Stimulated activated CD8-positive, alpha-beta memory T cell treated with anti-CD3 and anti-CD28 coated beads, Interleukin-7, amount 100 ng/mL, for 1 hour (primary cell): ENCODE data around the gene NOX1.
A peak's percentile ranks its signal among the peaks of the same experiment; 100 is the strongest.

Experiments used
- DNase-seq, 2 donors: peaks; one replicate each; pipeline ENCODE4 v3.0.0-alpha.2; 2020; ENCODE audit warnings: low read depth in 2 of 2

NOX1 gene

DNA sequence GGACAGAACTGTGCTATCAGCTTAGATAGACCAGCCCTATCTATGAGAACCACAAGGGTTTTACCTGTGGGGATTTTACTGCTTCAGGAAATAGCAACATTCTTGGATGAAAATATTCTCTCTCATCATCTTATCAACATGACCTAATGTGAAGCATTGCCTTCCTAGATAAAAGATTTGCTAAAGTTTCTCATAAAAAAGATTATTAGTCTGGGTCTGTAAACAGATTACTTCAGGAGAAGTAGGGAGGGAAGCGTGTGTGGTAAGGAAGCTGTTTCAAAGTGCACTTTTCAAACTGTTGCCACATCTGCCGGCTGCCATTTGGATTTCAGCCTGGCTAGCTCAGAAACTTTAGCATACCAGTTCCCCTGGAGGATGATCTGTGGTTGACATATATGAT, at the start of gene NOX1:
TSS of gene NOX1 (minus strand) at position 35 of the 400 bp plus-strand sequence. CDS start 220 bp downstream, outside the sequence.
- DNase-seq: no peak

DNA sequence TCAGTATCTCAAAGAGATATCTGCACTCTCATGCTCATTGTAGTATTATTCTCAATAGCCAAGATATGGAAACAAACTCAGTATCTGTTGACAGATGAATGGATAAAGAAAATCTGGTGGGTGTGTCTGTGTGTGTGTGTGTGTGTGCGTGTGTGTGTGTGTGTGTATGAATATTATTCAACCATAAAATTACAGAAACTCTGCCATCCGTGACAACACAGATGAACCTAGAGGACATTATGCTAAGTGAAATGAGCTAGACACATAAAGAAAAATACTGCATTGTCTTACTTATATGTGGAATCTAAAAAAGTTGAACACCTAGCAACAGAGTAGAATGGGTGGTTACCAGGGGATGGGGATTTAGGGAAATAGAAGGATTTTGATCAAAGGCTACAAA, 41.4 kb upstream of the NOX1 start:
- DNase-seq: no peak

DNA sequence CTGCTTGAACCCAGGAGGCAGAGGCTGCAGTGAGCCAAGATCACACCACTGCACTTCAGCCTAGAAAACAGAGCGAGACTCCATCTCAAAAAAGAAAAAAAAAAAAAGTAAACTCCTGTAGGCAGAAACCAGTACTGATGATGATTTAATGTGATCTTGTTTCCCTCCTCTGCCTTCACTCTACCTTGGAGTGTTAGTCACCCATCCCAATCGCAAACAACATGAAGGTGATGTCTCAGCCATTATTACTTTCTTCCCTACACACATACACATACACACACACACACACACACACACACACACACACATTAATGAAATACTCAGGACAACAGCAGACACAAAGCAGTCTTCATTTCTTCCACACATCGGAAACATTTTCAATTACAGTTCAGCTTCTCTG, 39.0 kb upstream of the NOX1 start:
- no peak for DNase-seq

DNA sequence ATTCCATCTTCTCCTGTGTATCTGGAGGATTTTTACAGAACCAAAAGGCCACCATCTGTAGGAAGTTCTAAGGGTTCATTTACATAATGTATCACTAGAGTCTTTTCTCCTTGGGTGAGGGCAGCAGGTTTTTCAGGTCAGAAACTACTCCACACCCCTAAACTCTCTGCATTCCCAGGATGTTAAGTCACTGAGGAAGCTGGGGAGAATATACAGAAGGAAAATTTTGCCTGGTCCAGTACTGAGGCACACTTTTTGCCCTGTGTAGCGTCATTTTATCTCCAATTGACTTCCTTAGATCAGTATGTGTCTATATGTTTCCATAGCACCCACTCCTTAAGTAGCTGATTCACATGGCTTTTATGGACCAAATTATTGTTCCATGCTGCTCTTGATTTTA, 37.6 kb upstream of the NOX1 start:
- DNase-seq: no peak

GRCh38 chrX:100905620-100906019, 31.5 kb upstream of the NOX1 start:
- DNase-seq: no peak

DNA sequence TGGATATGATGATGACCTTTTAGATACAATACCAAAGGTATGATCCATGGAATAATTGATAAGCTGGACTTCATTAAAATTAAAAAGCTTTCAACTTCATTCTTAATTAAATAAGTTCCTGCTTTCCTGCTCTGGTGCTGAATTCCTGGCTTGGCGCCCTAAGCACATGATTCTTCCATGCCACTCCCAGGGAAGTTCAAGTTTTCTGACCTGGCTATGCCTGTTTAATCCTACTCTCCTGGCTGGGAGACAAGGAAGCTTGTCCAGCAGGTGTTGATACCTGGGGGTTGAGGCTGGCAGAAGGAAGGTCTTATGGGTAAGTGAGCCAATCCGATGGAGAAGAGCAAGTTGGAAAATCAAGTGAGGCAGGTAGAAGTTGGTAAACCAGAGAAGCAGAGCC, 30.3 kb upstream of the NOX1 start:
- no peak for DNase-seq

DNA sequence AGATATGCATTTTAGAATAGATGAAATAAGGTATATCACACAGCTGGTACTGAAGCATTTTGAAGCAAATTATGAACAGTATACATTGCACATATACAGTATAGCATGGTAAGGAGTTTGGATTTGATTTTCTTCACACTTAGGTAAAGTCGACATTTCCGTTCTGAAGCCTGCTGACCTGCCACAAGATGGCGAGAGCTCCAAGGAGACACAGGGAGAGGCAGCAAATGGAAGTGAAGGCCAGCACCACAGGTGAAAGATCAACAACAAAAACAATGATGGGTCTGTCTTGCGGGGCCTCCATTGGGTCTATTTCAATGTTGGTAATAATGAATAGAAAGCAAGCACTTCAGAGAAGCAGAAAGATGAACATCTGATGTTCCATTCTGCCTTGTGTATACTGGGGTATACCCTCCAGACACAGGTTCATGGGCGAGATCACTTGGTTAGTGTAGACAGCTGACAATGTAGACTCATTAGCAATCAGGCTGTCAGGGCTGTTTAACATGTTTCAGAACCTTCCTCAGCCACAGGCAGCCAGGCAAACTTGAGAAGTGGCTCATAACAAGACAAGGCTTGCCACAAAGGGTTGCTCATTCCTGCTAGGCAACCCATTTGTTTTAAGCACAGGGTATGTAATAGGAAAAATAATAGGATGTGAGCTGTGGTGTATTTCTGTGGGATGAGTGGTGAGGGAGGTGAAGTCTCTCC, 21.4 kb upstream of the NOX1 start:
- peak in 1 of 2 donors; percentile 0 for DNase-seq

DNA sequence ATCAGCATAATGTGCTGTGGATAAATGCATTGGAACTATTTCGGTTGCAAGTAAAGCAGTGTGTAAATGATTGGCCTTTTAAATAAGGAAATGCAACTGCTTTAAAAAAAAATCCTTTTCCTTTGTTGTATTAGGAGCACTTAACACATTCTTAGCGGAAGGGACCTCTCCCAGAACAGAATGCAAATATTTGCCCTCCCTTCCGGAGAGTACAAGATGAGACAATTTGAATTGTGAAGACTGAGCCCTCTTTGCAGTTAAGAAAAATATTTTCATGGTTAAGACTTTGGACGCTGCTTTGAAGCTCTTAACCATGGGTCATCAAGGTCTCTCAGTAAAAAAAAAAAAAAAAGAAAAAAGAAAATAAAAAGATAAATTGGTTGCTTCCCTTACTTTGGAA, 9.5 kb upstream of the NOX1 start:
- DNase-seq: no peak

DNA sequence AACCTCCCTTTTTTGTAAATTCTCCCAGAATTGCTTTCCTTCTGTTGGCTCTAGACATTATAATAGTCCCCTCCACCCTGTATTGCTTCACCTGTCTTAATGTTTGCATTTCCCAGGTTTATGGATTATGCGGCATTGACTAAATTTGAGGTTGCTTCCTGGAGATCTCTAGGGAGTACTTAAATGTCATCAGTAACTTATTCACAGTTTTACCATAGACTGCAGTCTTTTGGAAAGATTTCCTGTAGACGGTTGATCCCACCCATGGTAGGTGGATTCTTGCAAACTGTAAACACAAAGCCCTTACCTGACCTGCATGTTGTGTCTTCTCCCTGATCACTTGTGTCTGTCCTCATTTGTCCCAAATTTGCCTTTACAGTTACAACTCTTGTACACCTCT, 6.2 kb upstream of the NOX1 start:
- DNase-seq: no peak

DNA sequence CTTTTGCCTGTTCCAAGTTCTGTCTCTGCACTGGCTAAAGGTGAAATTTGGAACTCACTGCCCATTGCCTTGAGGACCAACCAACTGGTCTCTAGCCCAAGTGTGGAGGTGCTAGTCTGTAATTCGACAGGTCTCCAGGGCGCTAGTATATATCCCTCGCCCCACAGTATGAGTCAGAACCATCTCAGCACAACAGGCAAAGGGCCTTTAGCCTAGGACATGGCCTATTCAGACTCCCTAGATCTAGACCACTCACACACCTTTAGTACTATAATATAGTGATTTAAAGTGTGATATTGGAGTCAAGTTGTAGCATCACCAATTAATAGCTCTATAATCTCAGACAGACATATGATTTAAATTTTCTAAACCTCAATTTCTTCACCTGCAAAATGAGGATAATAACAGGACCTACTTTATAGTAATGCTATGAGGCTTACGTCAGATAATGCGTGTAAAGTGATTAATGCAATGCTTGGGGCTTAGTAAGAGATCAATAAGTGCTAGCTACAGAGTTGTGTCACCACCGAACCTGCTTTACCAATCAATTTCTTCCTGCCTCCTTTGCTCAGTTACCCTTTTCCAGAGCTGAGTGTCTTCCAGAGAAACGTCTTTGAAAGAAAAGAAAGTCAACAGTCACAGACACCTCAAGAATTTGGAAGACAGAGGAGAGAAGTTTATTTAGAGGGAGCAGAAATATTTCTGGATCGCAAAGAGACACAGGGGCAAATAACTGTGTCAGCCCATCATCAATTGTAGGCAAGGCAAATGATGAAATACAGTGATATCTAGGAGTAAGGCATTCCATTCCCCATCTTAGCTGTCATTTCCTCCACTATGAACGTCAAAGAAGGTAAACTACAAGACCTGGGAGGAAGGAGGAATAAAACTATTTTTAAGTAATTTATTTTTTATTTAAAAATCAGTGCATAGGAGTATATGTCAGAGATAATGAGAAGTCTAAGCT, 2.3 kb downstream of the NOX1 start:
- no peak for DNase-seq

DNA sequence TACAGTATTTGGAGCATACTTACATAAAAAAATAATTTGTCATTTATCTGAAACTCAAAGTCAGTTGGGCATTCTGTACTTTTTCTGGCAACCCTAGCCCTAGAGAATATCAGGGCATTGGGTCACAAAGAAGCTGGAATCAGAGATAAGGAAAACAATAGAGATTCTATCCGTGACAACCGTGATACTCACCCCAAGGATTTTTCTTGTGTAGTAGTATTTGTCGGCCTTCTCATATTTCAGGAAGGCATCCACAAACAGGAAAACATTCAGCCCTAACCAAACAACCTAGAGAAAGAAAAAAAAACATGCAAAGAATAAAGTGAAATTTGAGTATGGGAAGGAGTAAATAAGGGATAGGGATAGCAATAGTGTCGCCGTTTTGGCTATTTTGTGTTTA, 3.6 kb downstream of the NOX1 start:
- no peak for DNase-seq

DNA sequence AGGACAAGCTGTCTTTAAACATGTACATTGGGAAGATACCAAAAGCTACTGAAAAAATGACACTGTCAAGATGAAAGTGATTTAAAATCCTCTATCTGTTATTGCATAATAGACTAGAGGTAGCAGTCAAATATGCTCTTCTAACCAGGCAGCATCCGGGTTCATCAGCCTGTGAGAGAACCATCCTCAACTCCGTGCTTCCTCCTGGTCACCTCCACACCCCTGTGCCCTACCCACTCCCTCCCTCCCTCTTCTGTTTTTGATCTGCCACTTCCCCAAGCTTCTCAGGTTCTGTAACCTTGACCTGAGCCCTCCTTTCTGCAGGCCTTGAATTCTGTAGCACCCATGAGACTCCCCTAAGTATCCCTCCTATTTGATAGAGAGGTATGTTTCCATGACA, 5.9 kb downstream of the NOX1 start:
- no peak for DNase-seq

DNA sequence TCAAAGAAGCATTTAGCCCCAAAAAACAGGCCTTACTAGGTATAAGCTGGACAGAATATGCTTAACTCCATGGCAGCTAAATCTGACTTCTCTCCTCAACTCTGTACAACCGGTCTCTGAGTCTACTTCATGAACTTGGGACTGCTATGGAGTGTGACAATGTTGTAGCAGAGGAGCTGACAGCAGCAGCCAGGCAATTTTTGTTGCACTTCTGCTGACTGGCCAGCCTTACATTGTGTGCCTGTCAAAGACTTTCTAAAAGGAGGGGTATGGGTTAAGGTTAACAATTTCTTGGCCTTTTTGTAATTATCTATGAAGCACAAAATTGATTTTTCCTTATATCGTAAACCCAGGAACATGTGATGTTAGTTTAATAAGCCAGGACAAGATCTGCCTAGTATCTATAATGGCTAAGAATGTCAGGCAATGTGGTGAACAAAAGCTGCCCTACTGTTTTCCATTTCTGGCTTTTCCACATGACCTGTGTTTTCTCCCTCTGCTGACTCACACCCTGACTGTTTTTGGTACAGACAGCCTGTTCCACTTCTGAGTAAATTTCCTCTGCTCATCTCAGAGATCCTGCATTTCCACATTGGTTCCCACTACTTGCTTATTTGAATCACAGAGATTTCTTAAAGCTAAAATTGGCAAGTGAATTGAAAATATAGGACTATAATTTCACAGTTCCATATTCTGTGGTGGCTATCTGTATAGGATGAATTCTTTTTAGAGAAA, 9.3 kb downstream of the NOX1 start:
- DNase-seq: no peak

GRCh38 chrX:100863326-100863864, 10.8 kb downstream of the NOX1 start:
- DNase-seq: no peak

DNA sequence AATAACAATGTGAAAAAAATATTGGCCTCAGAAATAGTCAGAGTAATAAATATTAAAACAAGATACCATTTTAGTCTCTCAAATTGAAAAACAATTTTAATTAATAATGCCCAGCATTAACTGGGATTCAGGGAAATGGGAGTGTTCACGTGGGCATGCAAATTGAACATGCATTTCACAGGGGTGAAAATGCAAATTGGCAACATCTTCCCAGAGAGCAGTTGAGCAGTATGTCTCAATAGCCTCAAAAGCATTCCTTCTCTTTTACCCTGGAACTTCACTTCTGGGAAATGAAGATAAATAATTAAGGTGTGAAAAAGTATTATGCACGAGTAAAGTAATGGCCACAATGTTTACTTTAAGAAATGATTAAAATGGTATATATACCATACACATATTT, 21.3 kb downstream of the NOX1 start:
- DNase-seq: no peak

GRCh38 chrX:100850317-100850716, 23.8 kb downstream of the NOX1 start:
- no peak for DNase-seq

DNA sequence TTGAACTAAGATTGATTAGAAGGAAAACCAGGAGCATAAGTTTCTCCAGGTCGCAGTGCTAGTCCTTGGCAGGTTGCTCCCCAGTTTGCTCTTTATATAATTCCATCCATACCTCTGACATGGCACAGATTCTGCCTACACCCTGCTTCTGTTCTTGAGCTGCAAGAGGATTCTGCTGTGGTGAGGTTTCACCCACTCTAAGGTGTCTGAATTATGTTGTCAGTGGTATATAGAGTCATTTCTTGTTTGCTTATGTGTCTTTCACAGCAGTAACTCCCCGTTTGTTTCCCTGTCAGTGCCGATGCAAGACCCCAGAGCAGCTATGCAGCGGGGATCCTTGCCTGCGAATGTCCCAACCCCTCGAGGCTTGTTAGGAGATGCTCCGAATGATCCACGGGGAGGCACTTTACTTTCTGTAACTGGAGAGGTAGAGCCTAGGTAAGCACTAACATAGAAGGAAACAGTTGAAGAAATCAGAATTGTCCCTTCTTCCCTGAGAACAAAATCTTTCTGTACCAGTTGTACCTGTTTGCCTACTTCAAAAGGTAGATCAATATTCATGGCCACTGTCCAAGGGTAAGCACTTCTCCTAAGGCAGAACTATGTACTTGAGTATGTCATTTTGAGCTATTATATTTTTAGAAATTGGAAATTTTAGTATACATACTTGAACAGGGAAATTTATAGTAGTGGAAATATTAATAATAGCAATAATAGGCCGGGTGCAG, 42.8 kb downstream of the NOX1 start:
- DNase-seq: no peak

GRCh38 chrX:100830547-100830946, 43.6 kb downstream of the NOX1 start:
- DNase-seq: no peak

- no peak for DNase-seq
Measured at GRCh38 chrX:100830143-100830542, 44.0 kb downstream of the NOX1 start.

GRCh38 chrX:100829730-100830129, 44.4 kb downstream of the NOX1 start:
- DNase-seq: no peak
